NCI-H226 (cell line): Measurements from ENCODE around the gene POLH.
"Not testable (repeated sequence)": the region's sequence is repeated elsewhere in the genome, so short reads cannot be mapped to it uniquely, and the experiment has no call there.

Source experiments
- DNase-seq: peaks from one replicate; pipeline ENCODE4 v3.0.0-alpha.2; 2015

POLH gene

GRCh38 chr6:43575772-43576551, at the start of gene POLH, which contains the start of gene XPO5:
Gene POLH (plus strand): TSS chr6:43576185. CDS start chr6:43582320, 6,135 bp downstream.
Gene XPO5 (minus strand): TSS chr6:43576038. CDS start chr6:43575864, 174 bp downstream.
- DNase-seq = peak; percentile 91

GRCh38 chr6:43532201-43532600, 43.8 kb upstream of the POLH start:
- DNase-seq = no peak

GRCh38 chr6:43538986-43539385, 37.0 kb upstream of the POLH start:
- not testable (repeated sequence) for DNase-seq

- DNase-seq = not testable (repeated sequence)
Observed at GRCh38 chr6:43539409-43539808, 36.6 kb upstream of the POLH start.

- no peak for DNase-seq
Observed at GRCh38 chr6:43540507-43540906, 35.5 kb upstream of the POLH start.

GRCh38 chr6:43541774-43542471, 34.1 kb upstream of the POLH start:
- no peak for DNase-seq

GRCh38 chr6:43544461-43544860, 31.5 kb upstream of the POLH start:
- no peak for DNase-seq

GRCh38 chr6:43547222-43547621, 28.8 kb upstream of the POLH start:
- DNase-seq = no peak

GRCh38 chr6:43557620-43558019, 18.4 kb upstream of the POLH start:
- not testable (repeated sequence) for DNase-seq

GRCh38 chr6:43559328-43559727, 16.7 kb upstream of the POLH start:
- DNase-seq = no peak

GRCh38 chr6:43570876-43571441, 5.0 kb upstream of the POLH start:
- DNase-seq = no peak

- no peak for DNase-seq
Observed at GRCh38 chr6:43572015-43572414, 4.0 kb upstream of the POLH start.

- DNase-seq = no peak
Observed at GRCh38 chr6:43575105-43575771, 747 bp upstream of the POLH start.

- DNase-seq = no peak
Observed at GRCh38 chr6:43578748-43579147, 2.8 kb downstream of the POLH start.

- DNase-seq = peak; percentile 84
Observed at GRCh38 chr6:43579171-43579570, 3.2 kb downstream of the POLH start.

- DNase-seq = no peak
Observed at GRCh38 chr6:43582911-43583310, 6.9 kb downstream of the POLH start.

- peak; percentile 84 for DNase-seq
Observed at GRCh38 chr6:43584892-43585570, 9.0 kb downstream of the POLH start.

GRCh38 chr6:43588194-43588593, 12.2 kb downstream of the POLH start:
- no peak for DNase-seq

- not testable (repeated sequence) for DNase-seq
Observed at GRCh38 chr6:43589564-43589963, 13.6 kb downstream of the POLH start.

GRCh38 chr6:43593938-43594337, 18.0 kb downstream of the POLH start:
- no peak for DNase-seq

- no peak for DNase-seq
Observed at GRCh38 chr6:43600595-43600994, 24.6 kb downstream of the POLH start.

GRCh38 chr6:43604174-43604573, 28.2 kb downstream of the POLH start:
- DNase-seq = peak; percentile 65

GRCh38 chr6:43606019-43606418, 30.0 kb downstream of the POLH start:
- no peak for DNase-seq
